ENCODE data around the gene LLPH. TPM values are rescaled to one million over a fixed set of nuclear protein-coding genes. Genes with fewer than 3 reads are reported as not detected.

The LLPH gene
- polyA plus RNA-seq, 1 of the 3 experiments (the other 2 are of a cell fraction): 7.4 TPM

GRCh38 chr12:66119229-66119869 is 11.2 kb downstream of the LLPH start:
- POLR2A ChIA-PET: interaction anchor here (1.2 kb wide), 1 partner anchor 11 kb away, joined by 3 read pairs; the partner anchor contains the start of gene LLPH

GRCh38 chr12:66118240-66118891 is 12.2 kb downstream of the LLPH start:
- no peaks in the 10 kb centered on the region for H4K20me1 ChIP-seq (ENCODE audit: insufficient read depth)
- H3K36me3 ChIP-seq (replicated peaks in 1 of 2; ENCODE audit: control insufficient read depth in 1 of 2, insufficient read depth in 2 of 2, low read length in 1 of 2): peaks cover 21 to 24% of the 10 kb centered on the region in 2 experiments
- ChIA-PET POLR2A (no interaction called here), CTCF (interaction anchor here (1.3 to 3.5 kb wide), 2 partner anchors 10 to 516 kb away, joined by 3 to 14 read pairs; no protein-coding TSS in a partner anchor)
- no peaks in the 10 kb centered on the region for H3K79me2 ChIP-seq (ENCODE audit: insufficient read depth)
- H3K9me3 ChIP-seq: no peaks in the 10 kb centered on the region
- H3F3A ChIP-seq (replicated peaks; ENCODE audit: insufficient read depth): peaks cover 27% of the 10 kb centered on the region
- no peaks in the 10 kb centered on the region for H3K4me1 ChIP-seq (ENCODE audit: control insufficient read depth in 1 of 2, insufficient read depth in 2 of 2, low read depth in 1 of 2, low read length in 1 of 2)
- no peaks in the 10 kb centered on the region for H3K27me3 ChIP-seq (ENCODE audit: insufficient read depth)
- 92% methylated on average over 9 of the region's 9 CpGs for WGBS (ENCODE audit: low lambda C conversion rate)
- no peak overlapping the region for H3K27ac ChIP-seq (ENCODE audit: low read depth in 2 of 2, low read length in 1 of 2)
- DNase-seq: no peak
- no peak overlapping the region for H2AFZ ChIP-seq (ENCODE audit: low read depth)
- no peak overlapping the region for H3K9ac ChIP-seq
- no peak overlapping the region for H3K4me3 ChIP-seq (ENCODE audit: low read depth in 2 of 2, low read length in 1 of 2)
- no peaks in the 10 kb centered on the region for H3K9me2 ChIP-seq
- H3K4me2 ChIP-seq: no peak overlapping the region
- TF ChIP-seq RXRA (IDR thresholded peaks at IDR 0.05; ENCODE audit: borderline replicate concordance, low read depth): no peak
- no peak for TF ChIP-seq MAX (IDR thresholded peaks at IDR 0.05; ENCODE audit: low read depth)
- TF ChIP-seq NFIC (IDR thresholded peaks at IDR 0.05; ENCODE audit: borderline replicate concordance): no peak
- TF ChIP-seq GATA2 (CRISPR knock-in tag; IDR thresholded peaks at IDR 0.05): no peak
- TF ChIP-seq FOSL2 (IDR thresholded peaks at IDR 0.05; ENCODE audit: borderline replicate concordance, low read depth): no peak
- TF ChIP-seq EP300 (IDR thresholded peaks at IDR 0.05; ENCODE audit: borderline replicate concordance in 1 of 2, low read depth in 1 of 2, low read length in 1 of 2): no peak
- no peak for TF ChIP-seq FOXM1 (IDR thresholded peaks at IDR 0.05; ENCODE audit: low read depth)
- TF ChIP-seq, protein P1, sequence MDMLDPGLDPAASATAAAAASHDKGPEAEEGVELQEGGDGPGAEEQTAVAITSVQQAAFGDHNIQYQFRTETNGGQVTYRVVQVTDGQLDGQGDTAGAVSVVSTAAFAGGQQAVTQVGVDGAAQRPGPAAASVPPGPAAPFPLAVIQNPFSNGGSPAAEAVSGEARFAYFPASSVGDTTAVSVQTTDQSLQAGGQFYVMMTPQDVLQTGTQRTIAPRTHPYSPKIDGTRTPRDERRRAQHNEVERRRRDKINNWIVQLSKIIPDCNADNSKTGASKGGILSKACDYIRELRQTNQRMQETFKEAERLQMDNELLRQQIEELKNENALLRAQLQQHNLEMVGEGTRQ (IDR thresholded peaks at IDR 0.05; ENCODE audit: borderline replicate concordance, low read depth, low read length): no peak
- TF ChIP-seq EZH2phosphoT487 (IDR thresholded peaks at IDR 0.05; ENCODE audit: borderline replicate concordance, low read depth): no peak
- TF ChIP-seq TAF1 (IDR thresholded peaks at IDR 0.05; ENCODE audit: borderline replicate concordance, low read depth, low read length): no peak
- no peak for TF ChIP-seq NRF1 (IDR thresholded peaks at IDR 0.05; ENCODE audit: low read depth, low read length)
- no peak for TF ChIP-seq RFX5 (IDR thresholded peaks at IDR 0.05; ENCODE audit: low read length)
- TF ChIP-seq MXI1 (IDR thresholded peaks at IDR 0.05; ENCODE audit: low read depth, low read length): no peak
- TF ChIP-seq, protein P2, sequence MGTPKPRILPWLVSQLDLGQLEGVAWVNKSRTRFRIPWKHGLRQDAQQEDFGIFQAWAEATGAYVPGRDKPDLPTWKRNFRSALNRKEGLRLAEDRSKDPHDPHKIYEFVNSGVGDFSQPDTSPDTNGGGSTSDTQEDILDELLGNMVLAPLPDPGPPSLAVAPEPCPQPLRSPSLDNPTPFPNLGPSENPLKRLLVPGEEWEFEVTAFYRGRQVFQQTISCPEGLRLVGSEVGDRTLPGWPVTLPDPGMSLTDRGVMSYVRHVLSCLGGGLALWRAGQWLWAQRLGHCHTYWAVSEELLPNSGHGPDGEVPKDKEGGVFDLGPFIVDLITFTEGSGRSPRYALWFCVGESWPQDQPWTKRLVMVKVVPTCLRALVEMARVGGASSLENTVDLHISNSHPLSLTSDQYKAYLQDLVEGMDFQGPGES (IDR thresholded peaks at IDR 0.05; ENCODE audit: low read depth, low read length): no peak

More at GRCh38 chr12:66119229-66119869, 11.2 kb downstream of the LLPH start:
- Histone ChIP-seq H3K27ac (ENCODE audit: low read depth in 2 of 2, low read length in 1 of 2) (no peak overlapping the region), H2AFZ (ENCODE audit: low read depth) (no peak overlapping the region), H3K27me3 (ENCODE audit: insufficient read depth) (no peaks in the 10 kb centered on the region), H3K79me2 (ENCODE audit: insufficient read depth) (no peaks in the 10 kb centered on the region; the same call in 1 of the 2 replicates), H3F3A (replicated peaks; ENCODE audit: insufficient read depth) (peaks cover 27% of the 10 kb centered on the region), H3K4me1 (ENCODE audit: control insufficient read depth in 1 of 2, insufficient read depth in 2 of 2, low read depth in 1 of 2, low read length in 1 of 2) (no peaks in the 10 kb centered on the region), H3K36me3 (replicated peaks in 1 of 2; ENCODE audit: control insufficient read depth in 1 of 2, insufficient read depth in 2 of 2, low read length in 1 of 2) (peaks cover 31 to 33% of the 10 kb centered on the region in 2 experiments), H3K9me3 (no peaks in the 10 kb centered on the region), H3K9ac (no peak overlapping the region), H3K4me3 (ENCODE audit: low read depth in 2 of 2, low read length in 1 of 2) (no peak overlapping the region), H4K20me1 (ENCODE audit: insufficient read depth) (no peaks in the 10 kb centered on the region), H3K9me2 (no peaks in the 10 kb centered on the region), H3K4me2 (no peak overlapping the region)
- TF ChIP-seq YY1 (IDR thresholded peaks at IDR 0.05; ENCODE audit: low read depth): no peak
- TF ChIP-seq TEAD4 (IDR thresholded peaks at IDR 0.05; ENCODE audit: borderline replicate concordance, insufficient read depth): no peak
- TF ChIP-seq TAF1 (IDR thresholded peaks at IDR 0.05; ENCODE audit: borderline replicate concordance, low read depth, low read length): no peak
- TF ChIP-seq CTCF (IDR thresholded peaks at IDR 0.05): no peak
- TF ChIP-seq FOXM1 (IDR thresholded peaks at IDR 0.05; ENCODE audit: low read depth): no peak
- no peak for TF ChIP-seq MXI1 (IDR thresholded peaks at IDR 0.05; ENCODE audit: low read depth, low read length)
- TF ChIP-seq CHD2 (IDR thresholded peaks at IDR 0.05; ENCODE audit: low read length, partially characterized antibody): no peak
- TF ChIP-seq NFIC (IDR thresholded peaks at IDR 0.05; ENCODE audit: borderline replicate concordance): no peak
- no peak for TF ChIP-seq FOXJ3 (CRISPR knock-in tag; IDR thresholded peaks at IDR 0.05)
- no peak for TF ChIP-seq GATA2 (CRISPR knock-in tag; IDR thresholded peaks at IDR 0.05)
- TF ChIP-seq RCOR1 (IDR thresholded peaks at IDR 0.05; ENCODE audit: low read length): no peak
- TF ChIP-seq EZH2phosphoT487 (IDR thresholded peaks at IDR 0.05; ENCODE audit: borderline replicate concordance, low read depth): no peak
- no peak for TF ChIP-seq JUND (IDR thresholded peaks at IDR 0.05)
- 96% methylated on average over 2 of the region's 2 CpGs for WGBS (ENCODE audit: low lambda C conversion rate)
- CTCF ChIA-PET: interaction anchor here (1.3 to 3.5 kb wide), 2 partner anchors 11 to 517 kb away, joined by 3 to 14 read pairs; no protein-coding TSS in a partner anchor
- no peak for DNase-seq

All from SK-N-SH (cell line).